ENCODE measurements around the gene ZNF341.

Gene ZNF341

DNA sequence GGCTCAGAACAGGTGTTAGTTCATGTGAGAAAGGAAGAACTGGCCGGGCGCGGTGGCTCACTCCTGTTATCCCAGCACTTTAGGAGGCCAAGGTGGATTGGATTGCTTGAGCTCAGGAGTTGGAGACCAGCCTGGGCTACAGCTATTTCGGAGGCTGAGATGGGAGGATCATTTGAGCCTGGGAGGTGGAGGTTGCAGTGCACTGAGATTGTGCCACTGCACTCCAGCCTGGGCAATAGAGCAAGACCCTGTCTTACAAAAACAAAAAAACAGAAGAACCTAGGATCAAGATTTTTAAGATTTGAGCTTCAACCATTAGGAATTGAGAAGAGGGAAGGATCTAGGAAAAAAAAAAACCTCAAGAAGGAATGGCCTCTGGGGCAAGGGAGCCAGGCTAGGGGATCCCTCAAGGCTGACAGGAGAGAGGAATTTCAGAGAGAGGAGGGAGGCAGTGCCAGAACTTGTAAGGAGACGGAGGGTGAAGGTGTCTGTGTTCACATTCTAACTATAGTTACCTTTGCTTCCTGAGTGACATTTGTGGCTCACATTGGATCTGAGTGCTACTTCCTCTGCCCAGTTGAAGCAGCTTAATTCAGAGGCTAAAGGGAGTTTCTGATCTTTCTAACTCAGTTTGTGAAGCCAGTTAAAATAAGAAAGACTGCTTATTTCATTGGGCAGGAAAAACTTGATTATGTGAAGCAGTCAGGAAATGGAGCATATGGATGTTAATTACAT, 105.5 kb downstream of the ZNF341 start:
- H3K4me3 ChIP-seq (replicated peaks in 1 of 2; ENCODE audit: low read depth in 2 of 2, low read length in 2 of 2) = no peak overlapping the region
- TF ChIP-seq CTCF (IDR thresholded peaks at IDR 0.05; ENCODE audit: low read depth, low read length) = no peak
- no peak for DNase-seq (ENCODE audit: low read depth in 2 of 2)

- H3K4me3 ChIP-seq (replicated peaks in 1 of 2; ENCODE audit: low read depth in 2 of 2, low read length in 2 of 2) = no peak overlapping the region
- no peak for DNase-seq (ENCODE audit: low read depth in 2 of 2)
- TF ChIP-seq CTCF (IDR thresholded peaks at IDR 0.05; ENCODE audit: low read depth, low read length) = no peak
Measured at GRCh38 chr20:33838035-33838864, 106.5 kb downstream of the ZNF341 start.

DNA sequence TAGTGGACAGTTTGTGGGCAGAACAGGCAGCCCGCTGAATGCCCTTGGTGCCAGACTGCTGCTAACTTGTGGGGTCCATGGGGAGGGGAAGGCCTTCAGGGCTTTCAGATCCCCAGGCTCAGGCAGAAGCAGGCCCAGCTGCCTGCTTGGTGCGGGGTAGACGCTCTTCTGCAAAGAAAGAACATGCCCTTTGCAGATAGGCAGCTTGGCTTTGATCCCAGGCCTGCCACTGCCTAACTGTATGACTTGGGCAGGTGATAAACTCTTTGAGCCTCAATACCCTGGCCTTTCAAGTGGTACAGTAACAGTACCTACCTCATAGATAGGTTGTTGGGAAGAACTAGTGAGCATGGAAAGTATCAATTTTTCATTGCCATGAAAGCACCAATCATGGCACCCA, 107.8 kb downstream of the ZNF341 start:
- no peak for TF ChIP-seq CTCF (IDR thresholded peaks at IDR 0.05; ENCODE audit: low read depth, low read length)
- no peak for DNase-seq (ENCODE audit: low read depth in 2 of 2)
- no peak overlapping the region for H3K4me3 ChIP-seq (replicated peaks in 1 of 2; ENCODE audit: low read depth in 2 of 2, low read length in 2 of 2)

- no peak for DNase-seq (ENCODE audit: low read depth in 2 of 2)
- TF ChIP-seq CTCF (IDR thresholded peaks at IDR 0.05; ENCODE audit: low read depth, low read length) = no peak
- no peak overlapping the region for H3K4me3 ChIP-seq (replicated peaks in 1 of 2; ENCODE audit: low read depth in 2 of 2, low read length in 2 of 2)
Measured at GRCh38 chr20:33840160-33840559, 108.4 kb downstream of the ZNF341 start.

- TF ChIP-seq CTCF (IDR thresholded peaks at IDR 0.05; ENCODE audit: low read depth, low read length) = no peak
- no peak overlapping the region for H3K4me3 ChIP-seq (replicated peaks in 1 of 2; ENCODE audit: low read depth in 2 of 2, low read length in 2 of 2)
- no peak for DNase-seq (ENCODE audit: low read depth in 2 of 2)
Measured at GRCh38 chr20:33840759-33841435, 109.1 kb downstream of the ZNF341 start.

DNA sequence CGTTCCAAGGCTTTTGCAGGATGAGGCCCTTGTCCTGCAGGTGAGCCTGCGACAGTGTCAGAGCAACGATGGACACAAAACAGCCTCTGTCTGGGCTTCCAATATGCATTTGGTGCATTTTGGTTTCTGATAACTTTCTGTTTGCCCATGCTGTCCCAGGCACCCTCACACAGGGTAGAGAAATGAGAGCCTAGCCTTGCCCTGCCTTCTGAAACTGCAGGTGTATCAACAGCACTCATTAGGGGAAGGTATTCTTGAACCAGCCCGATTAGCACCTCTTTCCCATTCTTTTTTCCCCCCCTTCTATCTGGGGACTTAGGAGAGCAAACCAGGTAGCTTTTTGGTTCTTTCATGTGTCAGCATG, 109.6 kb downstream of the ZNF341 start:
- no peak for DNase-seq (ENCODE audit: low read depth in 2 of 2)
- TF ChIP-seq CTCF (IDR thresholded peaks at IDR 0.05; ENCODE audit: low read depth, low read length) = no peak
- H3K4me3 ChIP-seq (replicated peaks in 1 of 2; ENCODE audit: low read depth in 2 of 2, low read length in 2 of 2) = no peak overlapping the region

Measured in cardiac fibroblast (primary cell).